Calu3 (cell line): ENCODE results near the gene SMARCD1. TPM values are rescaled to one million over a fixed set of nuclear protein-coding genes. Genes with fewer than 3 reads are reported as not detected.
"Not testable (repeated sequence)": the region's sequence is repeated elsewhere in the genome, so short reads cannot be mapped to it uniquely, and the experiment has no call there.

Source experiments
- BruUV-seq: library from RNA; stranded (reverse); fragments of 400-500 nt; replicated peaks from 2 replicates; lab custom pipeline; 2021; lab: Mats Ljungman, UMichigan
- CTCF ChIA-PET: fragments of 300-600 bp; sonication (Branson Sonifier 250); formaldehyde crosslinking; loops from one replicate; lab custom pipeline; 2022; ENCODE audit warnings: antibody characterized with exemption; lab: Charles Lee
- DNase-seq: peaks from one replicate; pipeline ENCODE4 v3.0.0; 2022
- H3K27ac Mint-ChIP-seq: one replicate; pipeline ENCODE4 v1.8.0; 2022; ENCODE audit warnings: mixed read lengths; ENCODE audit not compliant: unreplicated experiment
- H3K27me3 Mint-ChIP-seq: one replicate; pipeline ENCODE4 v1.8.0; 2022; ENCODE audit warnings: mixed read lengths; ENCODE audit not compliant: unreplicated experiment
- H3K36me3 Mint-ChIP-seq: one replicate; pipeline ENCODE4 v1.8.0; 2022; ENCODE audit warnings: mild to moderate bottlenecking, moderate library complexity, mixed read lengths; ENCODE audit not compliant: insufficient read depth, unreplicated experiment
- H3K4me1 Mint-ChIP-seq: one replicate; pipeline ENCODE4 v1.8.0; 2022; ENCODE audit warnings: mild to moderate bottlenecking, low read depth, mixed read lengths; ENCODE audit not compliant: unreplicated experiment
- H3K4me3 Mint-ChIP-seq: one replicate; pipeline ENCODE4 v1.8.0; 2022; ENCODE audit warnings: mild to moderate bottlenecking, low read depth, moderate library complexity, mixed read lengths; ENCODE audit not compliant: unreplicated experiment
- H3K9me3 Mint-ChIP-seq: one replicate; pipeline ENCODE4 v1.8.0; 2022; ENCODE audit warnings: low read depth, mixed read lengths; ENCODE audit not compliant: unreplicated experiment
- intact Hi-C: fragments of 100-400 bp; cut with micrococcal nuclease; formaldehyde crosslinking; loops from one replicate; pipeline ENCODE4 v1.10.0; 2022; ENCODE audit not compliant: unreplicated experiment
- total RNA-seq: library from RNA; stranded (reverse); gene quantifications from 2 replicates; pipeline ENCODE4 v1.2.3, GENCODE V29; 2022
- TF ChIP-seq, protein P1 (sequence below): fragments of 200-600 bp; IDR thresholded peaks from one replicate; pipeline ENCODE4 v1.8.0; 2022; ENCODE audit warnings: antibody characterized with exemption; ENCODE audit not compliant: unreplicated experiment

SMARCD1 gene
- total RNA-seq, 1 experiment from 2014 or later, result 36.9 TPM

DNA sequence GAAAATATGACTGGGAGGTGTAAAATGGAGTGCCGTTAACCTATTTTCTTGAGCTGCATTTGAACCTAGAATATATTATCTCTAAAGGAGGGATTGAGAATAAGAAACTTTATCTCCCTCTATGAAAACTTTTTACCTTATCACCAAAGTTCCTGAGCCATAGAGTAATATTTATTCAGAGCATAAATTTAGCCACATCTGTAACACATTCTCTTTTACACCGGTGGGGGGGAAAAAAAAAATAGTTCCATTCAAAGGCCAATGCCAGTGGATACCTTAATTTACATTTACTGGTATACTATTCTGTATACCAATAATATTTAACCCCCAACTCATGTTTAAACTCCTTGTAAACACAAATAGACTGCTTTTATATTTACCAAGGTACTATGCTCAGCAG lies 60.3 kb downstream of the SMARCD1 start:
- TF ChIP-seq, protein P1, sequence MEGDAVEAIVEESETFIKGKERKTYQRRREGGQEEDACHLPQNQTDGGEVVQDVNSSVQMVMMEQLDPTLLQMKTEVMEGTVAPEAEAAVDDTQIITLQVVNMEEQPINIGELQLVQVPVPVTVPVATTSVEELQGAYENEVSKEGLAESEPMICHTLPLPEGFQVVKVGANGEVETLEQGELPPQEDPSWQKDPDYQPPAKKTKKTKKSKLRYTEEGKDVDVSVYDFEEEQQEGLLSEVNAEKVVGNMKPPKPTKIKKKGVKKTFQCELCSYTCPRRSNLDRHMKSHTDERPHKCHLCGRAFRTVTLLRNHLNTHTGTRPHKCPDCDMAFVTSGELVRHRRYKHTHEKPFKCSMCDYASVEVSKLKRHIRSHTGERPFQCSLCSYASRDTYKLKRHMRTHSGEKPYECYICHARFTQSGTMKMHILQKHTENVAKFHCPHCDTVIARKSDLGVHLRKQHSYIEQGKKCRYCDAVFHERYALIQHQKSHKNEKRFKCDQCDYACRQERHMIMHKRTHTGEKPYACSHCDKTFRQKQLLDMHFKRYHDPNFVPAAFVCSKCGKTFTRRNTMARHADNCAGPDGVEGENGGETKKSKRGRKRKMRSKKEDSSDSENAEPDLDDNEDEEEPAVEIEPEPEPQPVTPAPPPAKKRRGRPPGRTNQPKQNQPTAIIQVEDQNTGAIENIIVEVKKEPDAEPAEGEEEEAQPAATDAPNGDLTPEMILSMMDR, result no peak
- H3K4me3 Mint-ChIP-seq, result no peak overlapping the region
- H3K27me3 Mint-ChIP-seq, result no peaks in the 10 kb centered on the region
- no peaks in the 10 kb centered on the region for H3K4me1 Mint-ChIP-seq
- no peak overlapping the region for H3K27ac Mint-ChIP-seq
- DNase-seq, result no peak
- BruUV-seq, result no TSS peak
- CTCF ChIA-PET, result no interaction called here
- no peaks in the 10 kb centered on the region for H3K9me3 Mint-ChIP-seq
- no peaks in the 10 kb centered on the region for H3K36me3 Mint-ChIP-seq
- intact Hi-C loops, result no loop called here

DNA sequence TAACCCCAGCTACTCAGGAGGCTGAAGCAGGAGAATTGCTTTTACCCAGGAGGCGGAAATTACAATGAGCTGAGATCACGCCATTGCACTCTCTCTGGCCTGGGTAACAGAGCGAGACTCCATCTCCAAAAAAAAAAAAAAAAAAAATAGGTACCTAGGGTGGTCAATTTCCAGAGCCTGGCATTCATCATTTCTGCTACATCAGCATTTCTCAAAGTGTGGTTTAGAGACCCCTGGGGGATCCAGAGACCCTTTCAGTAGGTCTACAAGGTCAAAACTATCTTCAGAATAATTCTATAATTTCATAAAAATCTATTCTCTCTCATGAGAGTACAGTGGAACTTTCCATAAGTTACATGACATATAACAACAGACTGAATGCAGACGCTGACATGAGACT lies 62.1 kb downstream of the SMARCD1 start:
- no TSS peak for BruUV-seq
- TF ChIP-seq, protein P1, result no peak
- Mint-ChIP-seq H3K27ac (no peak overlapping the region), H3K4me3 (no peak overlapping the region), H3K36me3 (no peaks in the 10 kb centered on the region), H3K9me3 (no peaks in the 10 kb centered on the region), H3K4me1 (peaks cover 5% of the 10 kb centered on the region), H3K27me3 (no peaks in the 10 kb centered on the region)
- intact Hi-C loops, result no loop called here
- DNase-seq, result no peak
- CTCF ChIA-PET, result no interaction called here

DNA sequence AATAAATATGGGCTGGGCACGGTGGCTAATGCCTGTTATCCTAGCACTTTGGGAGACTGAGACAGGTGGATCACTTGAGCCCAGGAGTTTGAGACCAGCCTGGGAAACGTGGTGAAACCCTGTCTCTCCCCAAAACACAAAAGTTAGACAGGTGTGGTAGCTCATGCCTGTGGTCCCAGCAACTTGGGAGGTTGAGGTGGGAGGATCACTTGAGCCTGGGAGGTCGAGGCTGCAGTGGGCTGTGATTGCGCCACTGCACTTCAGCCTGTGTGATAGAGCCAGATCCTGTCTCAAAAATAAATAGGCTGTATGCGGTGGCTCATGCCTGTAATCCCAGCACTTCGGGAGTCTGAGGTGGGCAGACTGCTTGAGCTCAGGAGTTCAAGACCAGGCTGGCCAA lies 62.9 kb downstream of the SMARCD1 start:
- CTCF ChIA-PET, H3K9me3 Mint-ChIP-seq, DNase-seq, H3K27me3 Mint-ChIP-seq, H3K4me1 Mint-ChIP-seq, intact Hi-C loops, BruUV-seq, H3K27ac Mint-ChIP-seq, H3K36me3 Mint-ChIP-seq, H3K4me3 Mint-ChIP-seq: not testable (repeated sequence)

DNA sequence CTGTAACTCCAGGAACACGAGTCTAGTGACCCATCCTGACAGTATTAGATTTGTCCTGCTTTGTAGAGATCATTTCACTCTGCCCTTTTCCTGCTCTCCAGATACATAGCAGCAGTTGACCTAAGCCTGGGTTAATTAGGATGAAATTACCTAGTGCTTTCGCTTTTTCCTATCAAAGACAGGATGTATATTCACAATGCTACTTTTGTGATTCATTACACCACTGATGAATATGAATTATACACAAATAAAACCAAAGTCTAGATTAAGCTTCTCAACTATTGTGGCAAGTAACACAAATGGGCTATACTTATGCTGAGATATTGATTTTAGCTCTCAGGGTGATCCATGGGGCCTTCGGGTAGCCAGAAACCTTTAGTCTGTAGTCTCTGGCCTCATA lies 64.2 kb downstream of the SMARCD1 start:
- H3K36me3 Mint-ChIP-seq, result no peaks in the 10 kb centered on the region
- CTCF ChIA-PET, result interaction anchor here (0.7 kb wide), 1 partner anchor 10 kb away, joined by 3 read pairs; no protein-coding TSS in a partner anchor
- no peak overlapping the region for H3K4me3 Mint-ChIP-seq
- intact Hi-C loops, result no loop called here
- peaks cover 5% of the 10 kb centered on the region for H3K4me1 Mint-ChIP-seq
- DNase-seq, result no peak
- no peak overlapping the region for H3K27ac Mint-ChIP-seq
- TF ChIP-seq, protein P1, result no peak
- H3K9me3 Mint-ChIP-seq, result no peaks in the 10 kb centered on the region
- BruUV-seq, result no TSS peak
- no peaks in the 10 kb centered on the region for H3K27me3 Mint-ChIP-seq

Other genes starting within 250 kb of the SMARCD1 start
- 4.0 and 4.7 TPM in 2 replicates for gene BCDIN3D, start 242.2 kb upstream of the SMARCD1 start, total RNA-seq
- not detected in 2 replicates for gene FAIM2, start 181.4 kb upstream of the SMARCD1 start, total RNA-seq
- not detected in 2 replicates for gene AQP2, start 134.6 kb upstream of the SMARCD1 start, total RNA-seq
- gene AQP5, start 123.5 kb upstream of the SMARCD1 start, total RNA-seq, result 51.9 and 54.2 TPM in 2 replicates
- gene AQP6, start 112.4 kb upstream of the SMARCD1 start, total RNA-seq, result 0.86 and 0.94 TPM in 2 replicates
- gene RACGAP1, start 59.8 kb upstream of the SMARCD1 start, total RNA-seq, result 59.4 and 62.0 TPM in 2 replicates
- gene ASIC1, start 27.7 kb upstream of the SMARCD1 start, total RNA-seq, result 3.5 and 4.1 TPM in 2 replicates
- gene GPD1, start 18.7 kb downstream of the SMARCD1 start, total RNA-seq, result 0.21 and 1.0 TPM in 2 replicates
- 37.1 and 39.7 TPM in 2 replicates for gene COX14, start 26.9 kb downstream of the SMARCD1 start, total RNA-seq
- 27.3 and 28.2 TPM in 2 replicates for gene CERS5, start 82.0 kb downstream of the SMARCD1 start, total RNA-seq
- 48.9 and 67.6 TPM in 2 replicates for gene LIMA1, start 198.2 kb downstream of the SMARCD1 start, total RNA-seq